GM10248 (cell line): ENCODE results near the gene MAMSTR.
"Not testable (repeated sequence)": the region's sequence is repeated elsewhere in the genome, so short reads cannot be mapped to it uniquely, and the experiment has no call there.

Source experiments
- CTCF ChIA-PET: fragments of 300-600 bp; sonication (Branson Sonifier 250); formaldehyde crosslinking; extraction: SDS; loops from one replicate; lab custom pipeline; 2021; ENCODE audit warnings: antibody characterized with exemption; lab: Yijun Ruan, JAX
- POLR2A ChIA-PET: fragments of 350-650 bp; sonication (Branson Sonifier 250); formaldehyde crosslinking; extraction: SDS; loops from one replicate; lab custom pipeline; 2020; ENCODE audit warnings: antibody characterized with exemption; lab: Yijun Ruan, JAX
- DNase-seq: peaks from one replicate; pipeline ENCODE4 v3.0.0; 2012; ENCODE audit errors: extremely low spot score
- CTCF ChIP-seq: IDR thresholded peaks from 2 replicates; pipeline ENCODE4 v1.5.1; 2012; ENCODE audit warnings: mild to moderate bottlenecking, low read depth; ENCODE audit errors: extremely low read depth, missing control alignments, control extremely low read depth

The MAMSTR gene

GRCh38 chr19:48719263-48720171, at the start of gene MAMSTR:
MAMSTR (minus strand) TSS chr19:48719725; CDS start chr19:48719031, 694 bp downstream.
- no peak for DNase-seq
- POLR2A ChIA-PET = no interaction called here
- no peak for TF ChIP-seq CTCF
- CTCF ChIA-PET = interaction anchor here (2.4 kb wide), 1 partner anchor 19 kb away, joined by 7 read pairs; no protein-coding TSS in a partner anchor

GRCh38 chr19:48768994-48769713, 49.6 kb upstream of the MAMSTR start:
- no peak for DNase-seq
- ChIA-PET POLR2A (no interaction called here), CTCF (interaction anchor here (1.4 to 1.8 kb wide), 2 partner anchors 9 to 19 kb away, joined by 4 to 11 read pairs; no protein-coding TSS in a partner anchor)
- no peak for TF ChIP-seq CTCF

- CTCF ChIA-PET = interaction anchor here (1.4 kb wide), 1 partner anchor 20 kb away, joined by 5 read pairs; no protein-coding TSS in a partner anchor
- POLR2A ChIA-PET = not testable (repeated sequence)
Measured at GRCh38 chr19:48768171-48768753, 48.7 kb upstream of the MAMSTR start.

GRCh38 chr19:48765816-48766215, 46.3 kb upstream of the MAMSTR start:
- CTCF ChIA-PET = not testable (repeated sequence)

More at GRCh38 chr19:48768171-48768753, 48.7 kb upstream of the MAMSTR start:
- DNase-seq = not testable (repeated sequence)

GRCh38 chr19:48760504-48761205, 41.1 kb upstream of the MAMSTR start:
- no peak for TF ChIP-seq CTCF
- ChIA-PET POLR2A (interaction anchor here (0.7 kb wide), 1 partner anchor 49 kb away, joined by 3 read pairs; no protein-coding TSS in a partner anchor), CTCF (interaction anchor here (0.8 to 1.7 kb wide), 4 partner anchors 9 to 76 kb away, joined by 3 to 5 read pairs (median 4); no protein-coding TSS in a partner anchor)
- DNase-seq = peak; percentile 16

More at GRCh38 chr19:48765816-48766215, 46.3 kb upstream of the MAMSTR start:
- POLR2A ChIA-PET, DNase-seq: not testable (repeated sequence)

- POLR2A ChIA-PET = no interaction called here
- TF ChIP-seq CTCF = no peak
- CTCF ChIA-PET = no interaction called here
- DNase-seq = no peak
Measured at GRCh38 chr19:48757741-48758144, 38.2 kb upstream of the MAMSTR start.
